Activated CD8-positive, alpha-beta memory T cell treated with anti-CD3 and anti-CD28 coated beads for 1 hour (primary cell): ENCODE measurements around the gene CAMK2A.

Experiments
- DNase-seq, 2 donors: peaks; one replicate each; pipeline ENCODE4 v3.0.0-alpha.2; 2020; ENCODE audit warnings: low read depth in 1 of 2; ENCODE audit errors: extremely low read depth in 1 of 2

CAMK2A gene

GRCh38 chr5:150317048-150318003 lies 27.8 kb upstream of the CAMK2A start:
- no peak for DNase-seq

GRCh38 chr5:150316320-150316719 lies 26.7 kb upstream of the CAMK2A start:
- no peak for DNase-seq

- DNase-seq, result no peak
Observed at GRCh38 chr5:150315245-150315644, 25.7 kb upstream of the CAMK2A start.

GRCh38 chr5:150313921-150314716 lies 24.5 kb upstream of the CAMK2A start:
- no peak for DNase-seq

GRCh38 chr5:150313501-150313900 lies 23.9 kb upstream of the CAMK2A start:
- DNase-seq, result no peak

- no peak for DNase-seq
Observed at GRCh38 chr5:150312518-150312917, 22.9 kb upstream of the CAMK2A start.

- no peak for DNase-seq
Observed at GRCh38 chr5:150311015-150311692, 21.6 kb upstream of the CAMK2A start.

GRCh38 chr5:150310246-150310645 lies 20.7 kb upstream of the CAMK2A start:
- DNase-seq, result no peak

- DNase-seq, result no peak
Observed at GRCh38 chr5:150309886-150310239, 20.3 kb upstream of the CAMK2A start.

- DNase-seq, result no peak
Observed at GRCh38 chr5:150309101-150309885, 19.7 kb upstream of the CAMK2A start.

- DNase-seq, result no peak
Observed at GRCh38 chr5:150307617-150308426, 18.2 kb upstream of the CAMK2A start.

- DNase-seq, result no peak
Observed at GRCh38 chr5:150306775-150307174, 17.2 kb upstream of the CAMK2A start.

GRCh38 chr5:150305557-150305956 lies 16.0 kb upstream of the CAMK2A start:
- DNase-seq, result no peak

- DNase-seq, result no peak
Observed at GRCh38 chr5:150305095-150305494, 15.5 kb upstream of the CAMK2A start.

GRCh38 chr5:150304481-150305081 lies 15.0 kb upstream of the CAMK2A start:
- DNase-seq, result no peak

GRCh38 chr5:150303660-150304386 lies 14.2 kb upstream of the CAMK2A start:
- no peak for DNase-seq

GRCh38 chr5:150303070-150303615 lies 13.6 kb upstream of the CAMK2A start:
- DNase-seq, result no peak

GRCh38 chr5:150302301-150303069 lies 12.9 kb upstream of the CAMK2A start, which contains the start of gene ARSI:
Gene ARSI (minus strand): TSS chr5:150302905. CDS start chr5:150302373, 532 bp downstream.
- no peak for DNase-seq
